ENCODE results near the gene ANAPC10. TPM values are rescaled to one million over a fixed set of nuclear protein-coding genes. Genes with fewer than 3 reads are reported as not detected.

The ANAPC10 gene
- total and polyA plus RNA-seq, 2 of the 4 experiments (the other 2 are of a cell fraction): 17.1 to 22.4 TPM

DNA sequence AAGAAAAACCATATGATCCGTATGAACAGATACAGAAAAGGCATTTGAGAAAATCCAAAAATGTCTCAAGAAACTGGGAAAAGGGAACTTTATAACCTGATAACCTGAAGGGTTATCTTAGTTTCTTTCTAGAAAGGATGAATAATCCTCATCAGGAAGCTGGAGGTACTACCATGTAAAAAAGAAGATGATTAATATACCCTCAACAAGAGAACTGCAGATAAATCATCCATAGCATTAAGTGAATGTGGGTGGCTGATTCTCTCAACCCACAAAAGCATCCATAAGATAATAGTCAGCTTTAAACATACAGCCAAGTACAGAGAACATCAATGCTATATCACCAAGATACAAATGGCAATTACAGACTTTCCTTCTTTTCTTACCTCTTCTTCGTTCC, 26.4 kb downstream of the ANAPC10 start:
- H3K27me3 ChIP-seq (ENCODE audit: control insufficient read depth, insufficient read depth, low read length): no peaks in the 10 kb centered on the region
- H2AK9ac ChIP-seq (replicated peaks; ENCODE audit: low read depth, low read length, poor library complexity): no peak overlapping the region
- no peak overlapping the region for H2BK15ac ChIP-seq (ENCODE audit: low read depth, low read length)
- no peak overlapping the region for H3K18ac ChIP-seq (ENCODE audit: low read depth, low read length)
- ChIA-PET CTCF (interaction anchor here (1.0 kb wide), 1 partner anchor 10 kb away, joined by 9 read pairs; no protein-coding TSS in a partner anchor), POLR2A (ENCODE audit: unreplicated experiment) (no interaction called here)
- H3K36me3 ChIP-seq (ENCODE audit: control insufficient read depth, insufficient read depth, low read length): no peaks in the 10 kb centered on the region
- WGBS, 2 experiments (ENCODE audit: extremely low coverage in 2 of 2, insufficient read length in 1 of 2): no CpG with 5 or more reads among the region's 2 CpGs
- no peaks in the 10 kb centered on the region; the same call in 1 of the 2 replicates for H3K9me1 ChIP-seq (ENCODE audit: insufficient read depth, low read length)
- H3K9ac ChIP-seq (ENCODE audit: low read depth, low read length): no peak overlapping the region
- no peak for ATAC-seq (ENCODE audit: low read depth)
- BruUV-seq (replicated peaks): no TSS peak
- in situ Hi-C loops (cut with MboI; ENCODE audit: low sequenced_read_pairs): no loop called here
- no peak overlapping the region for H4K8ac ChIP-seq (ENCODE audit: low read depth in 2 of 2, low read length in 2 of 2)
- no peak overlapping the region for H2BK20ac ChIP-seq (ENCODE audit: low read depth, low read length)
- H3K27ac ChIP-seq (ENCODE audit: insufficient read depth, low read length): no peak overlapping the region
- no peak overlapping the region for H2BK120ac ChIP-seq (ENCODE audit: low read depth, low read length)
- intact Hi-C loops (cut with micrococcal nuclease): no loop called here
- H4K5ac ChIP-seq (ENCODE audit: low read depth, low read length): no peak overlapping the region
- H3K4me1 ChIP-seq (ENCODE audit: control insufficient read depth, insufficient read depth, low read length): peaks cover 2% of the 10 kb centered on the region; the same call in 1 of the 2 replicates
- no peak overlapping the region for H3K4me2 ChIP-seq (ENCODE audit: low read depth, low read length)
- no peak overlapping the region for H3K23ac ChIP-seq (ENCODE audit: low read depth, low read length)
- no peak overlapping the region for H3K4ac ChIP-seq (ENCODE audit: low read depth, low read length)
- H3K56ac ChIP-seq (ENCODE audit: extremely low read depth, insufficient read depth, low read length): no peak overlapping the region
- H4K20me1 ChIP-seq (ENCODE audit: insufficient read depth, low read length): no peaks in the 10 kb centered on the region
- TF ChIP-seq CHD1 (IDR thresholded peaks at IDR 0.05; ENCODE audit: low read depth, low read length): no peak
- TF ChIP-seq MAZ (IDR thresholded peaks at IDR 0.05; ENCODE audit: borderline replicate concordance, low read depth, low read length): no peak
- TF ChIP-seq RFX5 (IDR thresholded peaks at IDR 0.05; ENCODE audit: low read depth, low read length): no peak
- TF ChIP-seq POLR2A (IDR thresholded peaks at IDR 0.05; ENCODE audit: low read depth, low read length): no peak
- no peak for TF ChIP-seq MXI1 (IDR thresholded peaks at IDR 0.05; ENCODE audit: borderline replicate concordance, low read depth, low read length)
- no peak for TF ChIP-seq MAFK (IDR thresholded peaks at IDR 0.05; ENCODE audit: low read depth, low read length)
- TF ChIP-seq, protein P1, sequence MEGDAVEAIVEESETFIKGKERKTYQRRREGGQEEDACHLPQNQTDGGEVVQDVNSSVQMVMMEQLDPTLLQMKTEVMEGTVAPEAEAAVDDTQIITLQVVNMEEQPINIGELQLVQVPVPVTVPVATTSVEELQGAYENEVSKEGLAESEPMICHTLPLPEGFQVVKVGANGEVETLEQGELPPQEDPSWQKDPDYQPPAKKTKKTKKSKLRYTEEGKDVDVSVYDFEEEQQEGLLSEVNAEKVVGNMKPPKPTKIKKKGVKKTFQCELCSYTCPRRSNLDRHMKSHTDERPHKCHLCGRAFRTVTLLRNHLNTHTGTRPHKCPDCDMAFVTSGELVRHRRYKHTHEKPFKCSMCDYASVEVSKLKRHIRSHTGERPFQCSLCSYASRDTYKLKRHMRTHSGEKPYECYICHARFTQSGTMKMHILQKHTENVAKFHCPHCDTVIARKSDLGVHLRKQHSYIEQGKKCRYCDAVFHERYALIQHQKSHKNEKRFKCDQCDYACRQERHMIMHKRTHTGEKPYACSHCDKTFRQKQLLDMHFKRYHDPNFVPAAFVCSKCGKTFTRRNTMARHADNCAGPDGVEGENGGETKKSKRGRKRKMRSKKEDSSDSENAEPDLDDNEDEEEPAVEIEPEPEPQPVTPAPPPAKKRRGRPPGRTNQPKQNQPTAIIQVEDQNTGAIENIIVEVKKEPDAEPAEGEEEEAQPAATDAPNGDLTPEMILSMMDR (conservative IDR thresholded peaks at IDR 0.05; ENCODE audit: low read depth, low read length): no peak
- TF ChIP-seq FOS (IDR thresholded peaks at IDR 0.05; ENCODE audit: low read depth, low read length): no peak
- TF ChIP-seq, protein P2, sequence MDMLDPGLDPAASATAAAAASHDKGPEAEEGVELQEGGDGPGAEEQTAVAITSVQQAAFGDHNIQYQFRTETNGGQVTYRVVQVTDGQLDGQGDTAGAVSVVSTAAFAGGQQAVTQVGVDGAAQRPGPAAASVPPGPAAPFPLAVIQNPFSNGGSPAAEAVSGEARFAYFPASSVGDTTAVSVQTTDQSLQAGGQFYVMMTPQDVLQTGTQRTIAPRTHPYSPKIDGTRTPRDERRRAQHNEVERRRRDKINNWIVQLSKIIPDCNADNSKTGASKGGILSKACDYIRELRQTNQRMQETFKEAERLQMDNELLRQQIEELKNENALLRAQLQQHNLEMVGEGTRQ (IDR thresholded peaks at IDR 0.05; ENCODE audit: low read depth, low read length): no peak
- no peak for TF ChIP-seq BHLHE40 (IDR thresholded peaks at IDR 0.05; ENCODE audit: low read depth, low read length)
- no peak for TF ChIP-seq RAD21 (IDR thresholded peaks at IDR 0.05; ENCODE audit: low read length)
- H2AFZ ChIP-seq (replicated peaks; ENCODE audit: low read length, poor library complexity): no peak overlapping the region
- H3K14ac ChIP-seq (replicated peaks; ENCODE audit: low read depth, low read length): no peak overlapping the region
- no peak overlapping the region for H2AK5ac ChIP-seq (ENCODE audit: low read depth, low read length)
- no peak overlapping the region for H2BK5ac ChIP-seq (ENCODE audit: low read depth, low read length, poor library complexity, severe bottlenecking)
- no peak overlapping the region for H3K4me3 ChIP-seq (ENCODE audit: insufficient read depth, low read depth, low read length)
- no peaks in the 10 kb centered on the region for H3K9me3 ChIP-seq (ENCODE audit: control insufficient read depth, insufficient read depth, low read length)
- peaks cover 11 to 22% of the 10 kb centered on the region in 2 experiments; a peak in 2 of 4 replicates for H3K79me1 ChIP-seq (ENCODE audit: low read depth in 1 of 2, low read length in 2 of 2)
- dilution Hi-C loops (cut with HindIII; ENCODE audit: low sequenced_read_pairs, unreplicated experiment): no loop called here
- H4K91ac ChIP-seq (ENCODE audit: insufficient read depth, low read depth, low read length): no peak overlapping the region
- DNase-seq: no peak

Data from IMR-90 (cell line).